ENCODE data around the gene PHYKPL. TPM values are rescaled to one million over a fixed set of nuclear protein-coding genes. Genes with fewer than 3 reads are reported as not detected.

Gene PHYKPL
- total and polyA plus RNA-seq, 5 donors from 2014 or later: 41.5 to 165 (median 42.9) TPM

GRCh38 chr5:178271231-178271630 lies 38.6 kb upstream of the PHYKPL start:
- Mint-ChIP-seq H3K27me3 (no peaks in the 10 kb centered on the region), H3K27ac (no peak overlapping the region), H3K9me3 (peaks cover 0 to 2% (median 0%) of the 10 kb centered on the region in 7 donors), H3K4me3 (no peak overlapping the region), H3K36me3 (no peaks in the 10 kb centered on the region), H3K4me1 (no peaks in the 10 kb centered on the region)
- Histone ChIP-seq H3K9me3 (ENCODE audit: control insufficient read depth in 2 of 2, low read length in 2 of 2) (no peaks in the 10 kb centered on the region), H3K4me1 (ENCODE audit: control insufficient read depth, insufficient read depth, low read length, poor library complexity, severe bottlenecking) (no peaks in the 10 kb centered on the region), H3K27ac (ENCODE audit: insufficient read depth, low read length, poor library complexity, severe bottlenecking) (no peak overlapping the region), H3K36me3 (ENCODE audit: control insufficient read depth, insufficient read depth, low read length) (no peaks in the 10 kb centered on the region), H3K27me3 (ENCODE audit: control insufficient read depth, insufficient read depth, low read length) (no peaks in the 10 kb centered on the region), H3K4me3 (ENCODE audit: low read depth, low read length) (no peak overlapping the region)
- DNase-seq (no peak), ATAC-seq (ENCODE audit: low read depth in 2 of 2) (no peak)

GRCh38 chr5:178269499-178269898 lies 36.9 kb upstream of the PHYKPL start:
- no peaks in the 10 kb centered on the region for H3K9me3 ChIP-seq (ENCODE audit: control insufficient read depth in 2 of 2, low read length in 2 of 2)
- H3K4me1 Mint-ChIP-seq: no peaks in the 10 kb centered on the region
- H3K9me3 Mint-ChIP-seq: peaks cover 0 to 2% (median 0%) of the 10 kb centered on the region in 7 donors
- H3K27ac ChIP-seq (ENCODE audit: insufficient read depth, low read length, poor library complexity, severe bottlenecking): no peak overlapping the region
- H3K27me3 ChIP-seq (ENCODE audit: control insufficient read depth, insufficient read depth, low read length): no peaks in the 10 kb centered on the region
- ATAC-seq (ENCODE audit: low read depth in 2 of 2) (no peak), DNase-seq (no peak)
- H3K36me3 Mint-ChIP-seq: no peaks in the 10 kb centered on the region
- no peaks in the 10 kb centered on the region for H3K4me1 ChIP-seq (ENCODE audit: control insufficient read depth, insufficient read depth, low read length, poor library complexity, severe bottlenecking)
- H3K4me3 ChIP-seq (ENCODE audit: low read depth, low read length): no peak overlapping the region
- H3K27ac Mint-ChIP-seq: no peak overlapping the region
- H3K36me3 ChIP-seq (ENCODE audit: control insufficient read depth, insufficient read depth, low read length): no peaks in the 10 kb centered on the region
- no peak overlapping the region for H3K4me3 Mint-ChIP-seq
- peaks cover 4% of the 10 kb centered on the region for H3K27me3 Mint-ChIP-seq

GRCh38 chr5:178267876-178268275 lies 35.3 kb upstream of the PHYKPL start:
- peaks cover 4% of the 10 kb centered on the region for H3K27me3 Mint-ChIP-seq
- no peak overlapping the region for H3K27ac ChIP-seq (ENCODE audit: insufficient read depth, low read length, poor library complexity, severe bottlenecking)
- no peak overlapping the region for H3K4me3 Mint-ChIP-seq

GRCh38 chr5:178267245-178267644 lies 34.6 kb upstream of the PHYKPL start:
- DNase-seq (no peak), ATAC-seq (ENCODE audit: low read depth in 2 of 2) (no peak)
- Mint-ChIP-seq H3K4me3 (no peak overlapping the region), H3K9me3 (peaks cover 0 to 2% (median 0%) of the 10 kb centered on the region in 7 donors), H3K4me1 (no peaks in the 10 kb centered on the region), H3K27me3 (peaks cover 4% of the 10 kb centered on the region), H3K36me3 (no peaks in the 10 kb centered on the region), H3K27ac (no peak overlapping the region)
- no peak overlapping the region for H3K27ac ChIP-seq (ENCODE audit: insufficient read depth, low read length, poor library complexity, severe bottlenecking)
- no peaks in the 10 kb centered on the region for H3K4me1 ChIP-seq (ENCODE audit: control insufficient read depth, insufficient read depth, low read length, poor library complexity, severe bottlenecking)
- no peaks in the 10 kb centered on the region for H3K27me3 ChIP-seq (ENCODE audit: control insufficient read depth, insufficient read depth, low read length)
- no peak overlapping the region for H3K4me3 ChIP-seq (ENCODE audit: low read depth, low read length)
- no peaks in the 10 kb centered on the region for H3K9me3 ChIP-seq (ENCODE audit: control insufficient read depth in 2 of 2, low read length in 2 of 2)
- H3K36me3 ChIP-seq (ENCODE audit: control insufficient read depth, insufficient read depth, low read length): no peaks in the 10 kb centered on the region

More at GRCh38 chr5:178267876-178268275, 35.3 kb upstream of the PHYKPL start:
- Histone ChIP-seq H3K36me3 (ENCODE audit: control insufficient read depth, insufficient read depth, low read length) (no peaks in the 10 kb centered on the region), H3K4me1 (ENCODE audit: control insufficient read depth, insufficient read depth, low read length, poor library complexity, severe bottlenecking) (no peaks in the 10 kb centered on the region), H3K9me3 (ENCODE audit: control insufficient read depth in 2 of 2, low read length in 2 of 2) (no peaks in the 10 kb centered on the region), H3K27me3 (ENCODE audit: control insufficient read depth, insufficient read depth, low read length) (no peaks in the 10 kb centered on the region), H3K4me3 (ENCODE audit: low read depth, low read length) (no peak overlapping the region)
- no peaks in the 10 kb centered on the region for H3K4me1 Mint-ChIP-seq
- DNase-seq (no peak), ATAC-seq (ENCODE audit: low read depth in 2 of 2) (no peak)
- peaks cover 0 to 2% (median 0%) of the 10 kb centered on the region in 7 donors for H3K9me3 Mint-ChIP-seq
- no peak overlapping the region for H3K27ac Mint-ChIP-seq
- H3K36me3 Mint-ChIP-seq: no peaks in the 10 kb centered on the region

GRCh38 chr5:178266581-178266980 lies 34.0 kb upstream of the PHYKPL start:
- no peak overlapping the region for H3K4me3 Mint-ChIP-seq
- no peak for ATAC-seq (ENCODE audit: low read depth in 2 of 2)
- no peaks in the 10 kb centered on the region for H3K4me1 Mint-ChIP-seq
- Histone ChIP-seq H3K27ac (ENCODE audit: insufficient read depth, low read length, poor library complexity, severe bottlenecking) (no peak overlapping the region), H3K9me3 (ENCODE audit: control insufficient read depth in 2 of 2, low read length in 2 of 2) (no peaks in the 10 kb centered on the region), H3K4me1 (ENCODE audit: control insufficient read depth, insufficient read depth, low read length, poor library complexity, severe bottlenecking) (no peaks in the 10 kb centered on the region), H3K36me3 (ENCODE audit: control insufficient read depth, insufficient read depth, low read length) (no peaks in the 10 kb centered on the region), H3K27me3 (ENCODE audit: control insufficient read depth, insufficient read depth, low read length) (no peaks in the 10 kb centered on the region), H3K4me3 (ENCODE audit: low read depth, low read length) (no peak overlapping the region)
- no peak for DNase-seq
- peaks cover 4% of the 10 kb centered on the region for H3K27me3 Mint-ChIP-seq
- peaks cover 0 to 2% (median 0%) of the 10 kb centered on the region in 7 donors for H3K9me3 Mint-ChIP-seq
- H3K36me3 Mint-ChIP-seq: no peaks in the 10 kb centered on the region
- H3K27ac Mint-ChIP-seq: no peak overlapping the region

- Histone ChIP-seq H3K27me3 (ENCODE audit: control insufficient read depth, insufficient read depth, low read length) (no peaks in the 10 kb centered on the region), H3K9me3 (ENCODE audit: control insufficient read depth in 2 of 2, low read length in 2 of 2) (no peaks in the 10 kb centered on the region), H3K4me1 (ENCODE audit: control insufficient read depth, insufficient read depth, low read length, poor library complexity, severe bottlenecking) (no peaks in the 10 kb centered on the region), H3K27ac (ENCODE audit: insufficient read depth, low read length, poor library complexity, severe bottlenecking) (no peak overlapping the region), H3K36me3 (ENCODE audit: control insufficient read depth, insufficient read depth, low read length) (no peaks in the 10 kb centered on the region), H3K4me3 (ENCODE audit: low read depth, low read length) (no peak overlapping the region)
- DNase-seq: no peak
- H3K27ac Mint-ChIP-seq: no peak overlapping the region
- no peaks in the 10 kb centered on the region for H3K36me3 Mint-ChIP-seq
- peaks cover 0 to 2% (median 0%) of the 10 kb centered on the region in 7 donors for H3K9me3 Mint-ChIP-seq
- ATAC-seq (ENCODE audit: low read depth in 2 of 2): no peak
- H3K4me1 Mint-ChIP-seq: no peaks in the 10 kb centered on the region
- H3K27me3 Mint-ChIP-seq: peaks cover 4% of the 10 kb centered on the region
- H3K4me3 Mint-ChIP-seq: no peak overlapping the region
These were observed 33.1 kb upstream of the PHYKPL start for GRCh38 chr5:178265746-178266145.

- Mint-ChIP-seq H3K27me3 (peaks cover 4% of the 10 kb centered on the region), H3K27ac (no peak overlapping the region), H3K4me1 (no peaks in the 10 kb centered on the region), H3K36me3 (no peaks in the 10 kb centered on the region), H3K4me3 (no peak overlapping the region), H3K9me3 (peaks cover 0 to 2% (median 0%) of the 10 kb centered on the region in 7 donors)
- ATAC-seq (ENCODE audit: low read depth in 2 of 2) (no peak), DNase-seq (no peak)
- H3K4me3 ChIP-seq (ENCODE audit: low read depth, low read length): no peak overlapping the region
- no peaks in the 10 kb centered on the region for H3K27me3 ChIP-seq (ENCODE audit: control insufficient read depth, insufficient read depth, low read length)
- H3K9me3 ChIP-seq (ENCODE audit: control insufficient read depth in 2 of 2, low read length in 2 of 2): no peaks in the 10 kb centered on the region
- no peak overlapping the region for H3K27ac ChIP-seq (ENCODE audit: insufficient read depth, low read length, poor library complexity, severe bottlenecking)
- no peaks in the 10 kb centered on the region for H3K4me1 ChIP-seq (ENCODE audit: control insufficient read depth, insufficient read depth, low read length, poor library complexity, severe bottlenecking)
- H3K36me3 ChIP-seq (ENCODE audit: control insufficient read depth, insufficient read depth, low read length): no peaks in the 10 kb centered on the region
These were observed 31.4 kb upstream of the PHYKPL start for GRCh38 chr5:178264044-178264443.

GRCh38 chr5:178261666-178262600 lies 29.3 kb upstream of the PHYKPL start:
- H3K4me3 ChIP-seq (ENCODE audit: low read depth, low read length): no peak overlapping the region
- Mint-ChIP-seq H3K27me3 (peaks cover 4% of the 10 kb centered on the region), H3K27ac (peak overlapping the region in 1 of 3 donors; percentile 61), H3K4me3 (no peak overlapping the region), H3K9me3 (peaks cover 0 to 2% (median 0%) of the 10 kb centered on the region in 7 donors), H3K36me3 (no peaks in the 10 kb centered on the region), H3K4me1 (no peaks in the 10 kb centered on the region)
- H3K27ac ChIP-seq (ENCODE audit: insufficient read depth, low read length, poor library complexity, severe bottlenecking): no peak overlapping the region
- no peak for ATAC-seq (ENCODE audit: low read depth in 2 of 2)
- DNase-seq: no peak
- H3K4me1 ChIP-seq (ENCODE audit: control insufficient read depth, insufficient read depth, low read length, poor library complexity, severe bottlenecking): no peaks in the 10 kb centered on the region
- no peaks in the 10 kb centered on the region for H3K27me3 ChIP-seq (ENCODE audit: control insufficient read depth, insufficient read depth, low read length)
- H3K9me3 ChIP-seq (ENCODE audit: control insufficient read depth in 2 of 2, low read length in 2 of 2): no peaks in the 10 kb centered on the region
- H3K36me3 ChIP-seq (ENCODE audit: control insufficient read depth, insufficient read depth, low read length): no peaks in the 10 kb centered on the region

Data from CD4-positive, CD25-positive, alpha-beta regulatory T cell (primary cell).